Stimulated activated naive CD8-positive, alpha-beta T cell treated with anti-CD3 and anti-CD28 coated beads, Interleukin-15, amount 100 ng/mL, for 72 hours (primary cell): ENCODE data around the gene RUBCNL.

Experiments
- ATAC-seq: fragments of 150-1000 bp; cut with Tn5 transposase; 2 replicates; pipeline ENCODE4 v1.10.0; 2021; ENCODE audit warnings: mild to moderate bottlenecking, moderate library complexity
- DNase-seq, 2 donors: peaks; one replicate each; pipeline ENCODE4 v3.0.0; 2021 to 2022
- H3K27ac Mint-ChIP-seq, 2 donors: one replicate each; pipeline ENCODE4 v1.8.0; 2022; ENCODE audit warnings: mild to moderate bottlenecking in 2 of 2, mixed read lengths in 2 of 2, moderate library complexity in 2 of 2
- H3K27me3 Mint-ChIP-seq: one replicate; pipeline ENCODE4 v1.8.0; 2022; ENCODE audit warnings: mixed read lengths
- H3K4me1 Mint-ChIP-seq: one replicate; pipeline ENCODE4 v1.8.0; 2022; ENCODE audit warnings: mild to moderate bottlenecking, mixed read lengths
- H3K4me3 Mint-ChIP-seq, 2 donors: one replicate each; pipeline ENCODE4 v1.8.0; 2022; ENCODE audit warnings: mild to moderate bottlenecking in 2 of 2, mixed read lengths in 2 of 2, moderate library complexity in 1 of 2
- H3K9me3 Mint-ChIP-seq, 2 donors: one replicate each; pipeline ENCODE4 v1.8.0; 2022; ENCODE audit warnings: mixed read lengths in 2 of 2

RUBCNL gene

DNA sequence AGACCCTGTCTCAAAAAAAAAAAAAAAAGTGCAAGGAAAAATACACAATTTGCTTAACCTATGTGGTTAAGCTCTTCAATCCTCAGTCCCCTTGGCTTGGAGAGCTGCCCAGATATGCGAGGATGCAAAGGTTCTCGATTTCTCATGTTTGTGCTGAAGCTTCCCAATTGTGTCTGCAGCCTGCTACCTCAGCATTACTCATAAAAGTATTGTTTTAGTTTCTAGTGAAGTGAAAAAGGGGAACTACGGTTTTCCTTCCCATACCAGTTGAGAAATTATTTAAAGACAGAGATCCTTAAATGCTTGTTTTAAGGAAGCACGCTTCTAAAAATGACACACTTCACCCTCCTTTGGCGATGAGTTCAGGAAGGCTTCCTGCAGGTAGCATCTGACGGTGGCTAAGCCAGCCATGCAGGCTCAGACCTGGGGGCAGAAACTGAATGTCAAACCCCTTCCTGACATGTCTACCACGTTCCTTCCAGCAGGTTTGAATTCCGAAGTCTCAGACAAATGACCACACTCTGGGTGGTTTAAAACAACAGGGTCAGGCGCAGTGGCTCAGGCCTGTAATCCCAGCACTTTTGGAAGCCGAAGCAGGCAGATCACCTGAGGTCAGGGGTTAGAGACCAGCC, 47.9 kb downstream of the RUBCNL start:
- DNase-seq (no peak), ATAC-seq (no peak)
- Mint-ChIP-seq H3K4me3 (peak overlapping the region; percentile 46 to 78), H3K27ac (peak overlapping the region in 1 of 2 donors; percentile 69), H3K9me3 (peaks cover 14 to 18% of the 10 kb centered on the region in 2 donors), H3K4me1 (peaks cover 63% of the 10 kb centered on the region), H3K27me3 (no peaks in the 10 kb centered on the region)

DNA sequence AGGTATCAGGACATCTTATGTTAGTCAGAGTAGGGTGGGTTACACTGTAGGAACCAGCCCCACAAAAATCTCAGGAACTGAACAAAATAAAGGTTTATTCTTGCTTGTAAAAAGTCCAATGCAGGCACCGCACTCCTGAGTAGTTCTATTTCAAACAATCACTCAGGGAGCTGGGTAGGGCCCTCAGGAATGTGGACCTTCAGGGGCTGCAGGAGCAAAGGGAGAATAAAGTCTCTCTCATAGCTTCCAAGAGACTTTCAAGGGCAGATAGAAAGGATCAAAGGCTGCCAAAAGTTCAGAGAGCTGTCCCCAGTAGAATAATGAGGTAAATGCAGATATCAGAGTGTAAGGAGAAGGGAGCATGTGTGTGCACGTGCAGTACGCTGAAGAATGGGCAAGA, 49.4 kb downstream of the RUBCNL start:
- DNase-seq (no peak), ATAC-seq (no peak)
- peak overlapping the region in 1 of 2 donors; percentile 27 for H3K27ac Mint-ChIP-seq
- peaks cover 74% of the 10 kb centered on the region for H3K4me1 Mint-ChIP-seq
- no peaks in the 10 kb centered on the region for H3K27me3 Mint-ChIP-seq
- peaks cover 14 to 18% of the 10 kb centered on the region in 2 donors for H3K9me3 Mint-ChIP-seq
- peak overlapping the region in 1 of 2 donors; percentile 11 for H3K4me3 Mint-ChIP-seq

DNA sequence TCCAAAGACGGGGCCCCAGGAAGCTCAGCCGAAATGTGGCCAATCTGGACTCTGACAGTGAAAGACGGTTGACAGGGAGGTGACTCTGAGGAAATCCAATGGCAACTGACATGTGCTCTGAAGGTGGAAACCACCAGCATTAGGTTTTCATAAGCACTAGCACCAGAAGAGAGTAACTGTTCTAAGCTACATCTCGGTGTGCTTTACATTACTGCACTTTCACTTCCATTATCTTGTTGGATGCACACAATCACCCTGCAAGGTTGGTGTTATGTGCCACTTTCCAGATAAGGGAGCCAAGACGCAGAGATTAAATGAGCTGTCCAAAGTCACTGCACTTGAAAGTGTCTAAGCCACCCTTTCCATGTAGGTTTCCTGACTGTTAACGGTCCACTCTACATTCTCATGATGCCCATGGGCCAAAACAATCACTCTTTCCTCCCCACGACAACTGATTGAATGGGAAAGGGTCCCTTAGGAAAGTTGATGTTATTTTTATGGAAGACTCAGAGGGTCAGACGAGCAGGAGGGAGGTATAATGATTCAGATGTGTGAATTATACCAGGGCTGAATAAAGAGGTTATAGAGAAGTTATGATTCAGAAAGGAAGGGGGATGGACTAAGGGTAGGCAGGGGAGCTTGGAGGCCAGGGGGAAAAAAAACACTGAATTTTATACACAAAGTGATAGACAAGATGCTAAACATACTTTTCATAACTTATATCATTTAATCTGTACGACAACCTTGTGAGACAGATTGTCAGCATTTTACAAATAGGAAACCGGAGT, 52.8 kb downstream of the RUBCNL start:
- Mint-ChIP-seq H3K4me3 (no peak overlapping the region), H3K27ac (no peak overlapping the region), H3K4me1 (peaks cover 62% of the 10 kb centered on the region), H3K9me3 (peaks cover 14 to 18% of the 10 kb centered on the region in 2 donors), H3K27me3 (no peaks in the 10 kb centered on the region)
- ATAC-seq (peak; percentile 49), DNase-seq (no peak)

DNA sequence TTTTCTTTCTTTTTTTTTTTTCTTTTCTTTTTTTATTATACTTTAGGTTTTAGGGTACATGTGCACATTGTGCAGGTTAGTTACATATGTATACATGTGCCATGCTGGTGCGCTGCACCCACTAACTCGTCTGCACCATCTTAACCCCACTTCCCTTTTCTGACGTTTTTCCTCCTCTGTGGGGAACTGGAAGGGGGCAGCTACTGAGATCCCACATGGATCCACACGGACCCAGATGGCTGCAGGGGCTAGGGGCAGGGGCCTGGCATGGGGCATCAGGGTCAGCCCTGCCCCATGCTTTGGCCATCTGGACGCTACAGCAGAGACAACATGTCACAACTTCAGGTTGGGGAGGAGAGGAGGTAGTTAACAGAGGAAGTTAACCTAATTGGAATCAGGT, 54.3 kb downstream of the RUBCNL start:
- Mint-ChIP-seq H3K27ac (no peak overlapping the region), H3K4me3 (no peak overlapping the region)

DNA sequence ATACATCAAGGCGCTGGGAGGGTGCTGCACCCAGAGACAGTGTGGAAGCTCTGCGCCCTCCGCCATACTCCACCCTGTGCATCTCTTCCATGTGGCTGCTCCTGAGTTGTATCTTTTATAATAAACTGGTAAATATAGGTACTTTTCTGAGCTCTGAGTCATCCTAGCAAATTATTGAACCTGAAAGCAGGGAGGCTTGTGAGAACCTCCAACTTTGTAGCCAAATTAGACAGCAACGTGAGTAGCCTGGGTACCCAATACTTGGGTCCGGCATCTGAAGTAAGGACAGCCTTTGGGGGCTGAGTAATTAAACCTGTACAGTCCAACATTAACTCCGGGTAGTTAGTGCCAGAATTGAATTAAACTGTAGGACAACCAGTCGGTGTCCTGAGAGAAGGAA, 57.4 kb downstream of the RUBCNL start:
- H3K27me3 Mint-ChIP-seq: no peaks in the 10 kb centered on the region
- peaks cover 50% of the 10 kb centered on the region for H3K4me1 Mint-ChIP-seq
- no peak overlapping the region for H3K27ac Mint-ChIP-seq
- no peak overlapping the region for H3K4me3 Mint-ChIP-seq
- ATAC-seq (peak; percentile 60), DNase-seq (no peak)
- H3K9me3 Mint-ChIP-seq: peaks cover 0 to 4% of the 10 kb centered on the region in 2 donors

More for the DNA sequence above, 54.3 kb downstream of the RUBCNL start:
- H3K4me1 Mint-ChIP-seq: peaks cover 51% of the 10 kb centered on the region
- DNase-seq: no peak
- H3K27me3 Mint-ChIP-seq: no peaks in the 10 kb centered on the region
- ATAC-seq: no peak
- H3K9me3 Mint-ChIP-seq: peaks cover 14 to 18% of the 10 kb centered on the region in 2 donors

DNA sequence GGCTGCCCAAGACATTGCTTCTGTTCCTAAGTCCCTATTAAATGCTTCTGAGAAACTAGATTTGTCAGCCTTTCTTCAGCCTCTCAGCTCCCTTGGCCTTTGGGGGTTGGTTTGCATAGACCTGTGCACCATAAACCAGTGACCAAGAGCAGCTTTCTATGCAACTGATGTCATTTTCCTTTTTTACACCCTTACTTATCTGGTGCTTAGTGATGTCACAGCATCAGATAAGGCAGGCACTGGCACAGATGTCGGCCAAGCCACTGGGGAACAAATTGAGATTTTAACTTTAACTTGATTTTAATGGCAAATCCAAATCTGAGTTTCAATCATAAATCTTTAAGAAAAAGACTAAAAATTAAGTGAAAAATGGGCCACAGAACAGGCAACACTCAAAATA, 59.8 kb downstream of the RUBCNL start:
- DNase-seq (no peak), ATAC-seq (no peak)
- Mint-ChIP-seq H3K27ac (no peak overlapping the region), H3K4me1 (peaks cover 27% of the 10 kb centered on the region), H3K27me3 (no peaks in the 10 kb centered on the region), H3K4me3 (no peak overlapping the region), H3K9me3 (no peaks in the 10 kb centered on the region)

DNA sequence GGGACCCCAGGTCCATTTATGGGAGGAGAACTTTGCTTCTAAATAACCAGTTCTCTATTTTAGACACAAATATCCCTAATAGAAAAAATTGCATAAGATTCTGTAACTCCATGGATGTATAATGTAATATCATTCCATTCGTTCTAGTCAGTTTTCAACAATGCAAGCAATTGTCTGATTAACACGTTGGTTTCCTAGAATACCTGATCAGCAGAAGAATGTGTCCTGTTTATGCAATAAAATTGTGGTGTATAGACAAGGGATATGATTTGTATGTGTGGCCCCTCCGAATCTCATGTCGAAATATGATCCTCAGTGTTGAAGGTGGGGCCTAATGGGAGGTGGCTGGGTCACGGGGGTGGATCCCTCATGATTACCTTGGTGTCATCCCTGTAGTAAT, 62.1 kb downstream of the RUBCNL start:
- Mint-ChIP-seq H3K27me3 (no peaks in the 10 kb centered on the region), H3K9me3 (no peaks in the 10 kb centered on the region), H3K4me3 (no peak overlapping the region), H3K4me1 (peaks cover 34% of the 10 kb centered on the region), H3K27ac (no peak overlapping the region)
- no peak for ATAC-seq
- DNase-seq: no peak

DNA sequence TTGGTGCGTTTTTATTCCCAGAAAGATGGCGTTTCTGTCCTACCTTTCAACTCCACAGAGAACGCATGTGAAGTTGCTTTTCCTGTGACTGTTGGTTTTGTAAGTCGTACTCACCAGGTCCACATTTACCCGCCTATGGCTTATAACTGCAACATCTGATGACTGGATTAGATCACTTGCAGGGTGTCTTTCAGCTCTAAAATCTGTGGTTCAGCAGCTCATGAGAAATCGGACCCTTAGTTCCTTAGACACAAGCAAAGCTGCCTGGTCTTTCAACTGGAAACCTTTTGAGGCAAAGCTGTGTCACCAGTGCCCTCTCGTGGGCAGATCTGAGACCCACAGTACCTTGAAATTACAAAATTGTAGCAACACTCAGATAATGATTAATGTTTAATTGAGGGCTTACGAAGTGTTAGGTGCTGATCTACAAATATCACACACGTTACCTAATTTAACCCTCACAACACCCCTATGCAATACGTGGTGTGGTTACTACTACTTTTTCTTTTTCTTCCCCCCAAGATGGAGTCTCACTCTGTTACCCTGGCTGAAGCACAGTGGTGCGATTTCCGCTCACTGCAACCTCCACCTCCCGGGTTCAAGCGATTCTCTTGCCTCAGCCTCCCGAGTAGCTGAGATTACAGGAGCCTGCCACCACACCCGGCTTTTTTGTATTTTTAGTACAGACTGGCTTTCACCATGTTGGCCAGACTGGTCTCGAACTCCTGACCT, 65.4 kb downstream of the RUBCNL start:
- ATAC-seq: peak; percentile 90
- peak overlapping the region; percentile 77 to 89 for H3K4me3 Mint-ChIP-seq
- H3K27ac Mint-ChIP-seq: peak overlapping the region; percentile 97 to 99
- H3K27me3 Mint-ChIP-seq: no peaks in the 10 kb centered on the region
- DNase-seq: peak; percentile 64 to 82
- peaks cover 61% of the 10 kb centered on the region for H3K4me1 Mint-ChIP-seq
- H3K9me3 Mint-ChIP-seq: peaks cover 0 to 7% of the 10 kb centered on the region in 2 donors

DNA sequence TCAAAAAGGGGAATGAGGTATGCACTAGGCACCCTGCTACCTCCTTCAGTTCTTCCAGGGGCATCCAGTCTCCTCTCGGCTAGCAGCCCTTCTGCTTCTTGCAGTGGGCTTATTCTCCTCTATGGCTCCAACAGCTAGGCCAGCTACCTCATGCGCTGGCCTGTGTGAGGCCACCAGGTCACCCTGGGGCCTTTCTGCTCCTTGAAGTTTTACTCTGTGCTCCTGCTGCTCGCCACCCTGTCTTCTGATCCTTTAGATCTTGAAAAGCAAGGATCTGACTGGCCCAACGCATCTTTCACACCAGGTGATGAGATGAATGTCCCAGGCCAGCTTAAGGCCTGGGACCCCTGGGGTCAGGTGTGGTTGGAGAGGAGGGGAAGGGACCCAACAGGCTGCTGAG, 66.2 kb downstream of the RUBCNL start:
- Mint-ChIP-seq H3K4me3 (peak overlapping the region; percentile 77 to 89), H3K27me3 (no peaks in the 10 kb centered on the region), H3K9me3 (peaks cover 0 to 7% of the 10 kb centered on the region in 2 donors), H3K27ac (peak overlapping the region; percentile 97 to 99), H3K4me1 (peaks cover 62% of the 10 kb centered on the region)
- ATAC-seq (peak; percentile 58), DNase-seq (peak; percentile 26 to 41)

DNA sequence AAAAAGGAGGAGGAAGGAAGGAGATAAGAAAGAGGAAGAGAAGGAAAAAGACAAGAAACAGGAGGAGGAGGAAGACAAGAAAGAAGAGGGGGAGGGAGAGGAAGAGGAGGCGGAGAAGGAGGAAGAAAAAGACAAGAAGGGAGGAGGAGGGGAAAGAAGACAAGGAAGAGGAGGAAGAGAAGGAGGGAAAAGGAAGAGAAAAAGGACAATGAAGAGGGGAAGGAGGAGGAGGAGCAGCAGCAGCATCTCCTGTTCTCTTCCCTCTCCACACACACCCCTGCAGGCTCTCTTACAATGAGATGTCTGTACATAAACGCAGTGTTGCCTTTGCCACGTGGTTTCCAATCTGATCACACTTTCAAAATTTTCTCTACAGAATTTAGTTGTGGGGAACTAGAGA, 66.6 kb downstream of the RUBCNL start:
- Mint-ChIP-seq H3K27me3 (no peaks in the 10 kb centered on the region), H3K4me1 (peaks cover 65% of the 10 kb centered on the region), H3K9me3 (peaks cover 0 to 10% of the 10 kb centered on the region in 2 donors), H3K4me3 (peak overlapping the region; percentile 77 to 89), H3K27ac (peak overlapping the region; percentile 97 to 99)
- DNase-seq: peak in 1 of 2 donors; percentile 41
- peak; percentile 56 for ATAC-seq

DNA sequence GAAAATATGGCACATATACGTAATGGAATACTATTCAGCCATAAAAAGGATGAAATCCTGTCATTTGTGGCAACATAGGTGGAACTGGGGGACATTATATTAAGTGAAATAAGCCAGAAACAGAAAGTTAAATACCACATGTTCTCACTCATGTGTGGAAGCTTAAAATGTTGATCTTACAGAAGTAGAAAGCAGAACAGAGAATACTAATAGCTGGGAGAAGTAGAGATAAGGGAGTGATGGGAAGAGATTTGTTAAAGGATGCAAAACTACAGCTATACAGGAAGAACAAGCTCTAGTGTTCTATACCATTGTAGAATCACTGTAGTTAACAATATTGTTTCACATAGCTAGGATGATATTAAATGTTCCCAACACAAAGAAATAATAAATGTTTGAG, 68.1 kb downstream of the RUBCNL start:
- DNase-seq: no peak
- Mint-ChIP-seq H3K4me1 (peaks cover 73% of the 10 kb centered on the region), H3K9me3 (peaks cover 0 to 12% of the 10 kb centered on the region in 2 donors), H3K27ac (peak overlapping the region in 1 of 2 donors; percentile 3), H3K4me3 (peak overlapping the region in 1 of 2 donors; percentile 31), H3K27me3 (no peaks in the 10 kb centered on the region)
- no peak for ATAC-seq

DNA sequence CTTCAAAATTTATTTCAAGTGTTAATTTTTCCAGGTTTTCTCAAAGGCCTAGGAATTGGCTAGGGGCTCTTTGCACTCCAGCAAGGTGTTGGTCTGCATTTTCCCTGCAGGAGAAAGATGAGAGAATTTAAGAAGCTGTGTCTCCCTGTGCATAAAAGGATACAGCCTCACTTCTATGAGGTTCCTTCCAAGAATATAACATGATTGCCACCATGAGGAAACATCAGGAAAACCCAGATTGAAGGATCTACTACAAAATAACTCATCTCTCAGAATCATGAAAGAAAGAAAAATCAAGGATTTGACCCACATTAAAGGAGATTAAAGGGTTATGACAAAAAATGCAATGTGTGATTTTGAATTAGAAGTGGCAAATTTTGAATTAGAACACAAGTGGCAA, 69.9 kb downstream of the RUBCNL start:
- DNase-seq: no peak
- no peak overlapping the region for H3K27ac Mint-ChIP-seq
- H3K4me3 Mint-ChIP-seq: no peak overlapping the region
- H3K27me3 Mint-ChIP-seq: no peaks in the 10 kb centered on the region
- peaks cover 0 to 13% of the 10 kb centered on the region in 2 donors for H3K9me3 Mint-ChIP-seq
- H3K4me1 Mint-ChIP-seq: peaks cover 78% of the 10 kb centered on the region
- ATAC-seq: no peak

DNA sequence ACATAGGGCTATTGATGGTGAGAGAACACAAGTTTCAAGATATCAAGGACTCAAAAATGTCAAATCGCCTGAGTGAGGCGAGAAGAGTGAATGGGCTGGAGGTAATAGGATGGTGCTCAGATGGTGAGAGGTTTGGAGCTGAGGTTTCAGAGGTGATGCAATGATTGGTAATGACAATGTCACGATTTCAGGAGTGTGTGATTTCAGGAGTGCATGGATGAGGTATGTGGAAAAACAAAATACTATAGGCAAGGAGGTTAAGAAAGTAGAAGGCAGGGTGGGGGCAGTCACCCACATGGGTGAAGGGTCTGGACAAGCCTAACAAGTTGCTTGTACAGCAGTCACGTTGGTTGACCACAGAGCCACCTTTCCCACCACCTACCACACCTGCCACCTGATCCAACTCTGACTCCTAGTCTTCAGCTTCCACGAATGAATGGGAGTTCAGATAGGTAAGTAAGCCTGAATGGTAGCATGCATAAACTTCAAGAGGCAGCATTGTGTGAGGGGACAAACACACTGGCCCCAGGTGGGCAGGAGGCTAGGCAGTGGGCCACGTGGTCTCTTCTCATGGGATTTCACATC, 71.5 kb downstream of the RUBCNL start:
- no peaks in the 10 kb centered on the region for H3K27me3 Mint-ChIP-seq

DNA sequence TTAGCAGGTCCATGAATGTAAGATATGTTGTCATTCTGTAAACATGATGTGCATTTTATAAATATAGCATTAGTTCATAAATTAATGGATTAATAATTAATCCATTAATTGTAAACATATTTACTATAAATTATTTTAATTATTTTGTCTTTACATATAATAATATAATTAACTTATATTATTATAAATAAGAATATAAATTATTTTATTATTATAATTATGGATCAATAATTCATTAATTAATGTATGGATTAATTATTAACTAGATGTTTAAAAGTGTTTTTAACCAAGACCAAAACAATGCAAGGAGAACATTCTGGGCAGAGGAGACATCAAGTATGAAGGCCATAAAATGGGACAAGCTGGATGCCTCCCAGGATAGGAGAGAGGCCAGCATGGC, 72.0 kb downstream of the RUBCNL start:
- Mint-ChIP-seq H3K27me3 (no peaks in the 10 kb centered on the region), H3K4me3 (peak overlapping the region in 1 of 2 donors; percentile 4), H3K4me1 (peaks cover 64% of the 10 kb centered on the region), H3K9me3 (peaks cover 10 to 29% of the 10 kb centered on the region in 2 donors), H3K27ac (peak overlapping the region in 1 of 2 donors; percentile 76)
- DNase-seq (no peak), ATAC-seq (no peak)

More for the DNA sequence above, 71.5 kb downstream of the RUBCNL start:
- peak in 1 of 2 donors; percentile 54 for DNase-seq
- ATAC-seq: peak; percentile 94
- H3K4me1 Mint-ChIP-seq: peaks cover 64% of the 10 kb centered on the region
- H3K4me3 Mint-ChIP-seq: peak overlapping the region in 1 of 2 donors; percentile 4
- H3K9me3 Mint-ChIP-seq: peaks cover 5 to 25% of the 10 kb centered on the region in 2 donors
- peak overlapping the region; percentile 50 to 76 for H3K27ac Mint-ChIP-seq

DNA sequence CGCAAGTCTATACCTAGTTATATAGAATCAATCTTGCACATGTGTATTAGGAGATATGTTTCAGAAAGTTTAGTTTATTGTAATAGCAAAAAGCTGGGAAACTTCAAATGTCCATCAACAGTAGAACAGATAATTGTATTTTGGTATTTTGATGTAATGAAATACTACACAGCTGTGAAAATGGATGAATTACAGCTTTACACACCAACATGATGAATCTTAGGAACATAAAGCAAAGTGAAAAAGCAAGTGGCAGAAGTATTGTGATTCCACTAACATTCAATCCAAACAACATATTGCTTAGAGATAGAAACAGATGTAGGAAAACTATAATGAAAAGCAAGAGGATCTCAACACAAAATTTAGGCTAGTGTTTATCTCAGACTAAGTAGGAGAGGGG, 72.5 kb downstream of the RUBCNL start:
- ATAC-seq (no peak), DNase-seq (no peak)
- Mint-ChIP-seq H3K27ac (peak overlapping the region in 1 of 2 donors; percentile 30), H3K4me3 (no peak overlapping the region), H3K4me1 (peaks cover 64% of the 10 kb centered on the region), H3K27me3 (no peaks in the 10 kb centered on the region), H3K9me3 (peaks cover 15 to 34% of the 10 kb centered on the region in 2 donors)
